SH-SY5Y (cell line): Measurements from ENCODE around the gene SNCB.

Experiments
- GATA2 ChIP-seq: IDR thresholded peaks from 2 replicates; pipeline ENCODE4 v1.6.1; 2011; ENCODE audit warnings: mild to moderate bottlenecking, low read depth, low read length
- GATA3 ChIP-seq: IDR thresholded peaks from 2 replicates; pipeline ENCODE4 v1.6.1; 2011; ENCODE audit warnings: low read depth, mild to moderate bottlenecking, low read length, moderate library complexity

DNA sequence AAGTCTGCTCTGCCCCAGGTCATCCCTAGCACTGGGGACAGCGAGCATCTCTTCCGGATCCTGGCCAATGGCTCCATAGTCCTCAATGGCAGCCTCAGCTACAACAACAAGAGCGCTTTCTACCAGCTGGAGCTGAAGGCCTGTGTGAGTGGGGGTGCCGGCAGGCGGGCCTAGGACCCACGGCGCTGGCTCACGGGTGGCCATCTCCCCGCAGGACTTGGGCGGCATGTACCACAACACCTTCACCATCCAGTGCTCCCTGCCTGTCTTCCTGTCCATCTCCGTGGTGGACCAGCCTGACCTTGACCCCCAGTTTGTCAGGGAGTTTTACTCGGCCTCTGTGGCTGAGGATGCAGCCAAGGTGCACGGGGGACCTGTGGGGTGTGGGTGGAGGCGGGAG lies 55.3 kb downstream of the SNCB start:
- TF ChIP-seq GATA2 (no peak), GATA3 (no peak)
